Epidermal melanocyte (primary cell): ENCODE results near the gene LAG3.
"Not testable (repeated sequence)": the region's sequence is repeated elsewhere in the genome, so short reads cannot be mapped to it uniquely, and the experiment has no call there.

Experiments
- DNase-seq: peaks from one replicate; pipeline ENCODE4 v3.0.0; 2011; ENCODE audit warnings: low spot score; ENCODE audit not compliant: insufficient read length

LAG3 gene

DNA sequence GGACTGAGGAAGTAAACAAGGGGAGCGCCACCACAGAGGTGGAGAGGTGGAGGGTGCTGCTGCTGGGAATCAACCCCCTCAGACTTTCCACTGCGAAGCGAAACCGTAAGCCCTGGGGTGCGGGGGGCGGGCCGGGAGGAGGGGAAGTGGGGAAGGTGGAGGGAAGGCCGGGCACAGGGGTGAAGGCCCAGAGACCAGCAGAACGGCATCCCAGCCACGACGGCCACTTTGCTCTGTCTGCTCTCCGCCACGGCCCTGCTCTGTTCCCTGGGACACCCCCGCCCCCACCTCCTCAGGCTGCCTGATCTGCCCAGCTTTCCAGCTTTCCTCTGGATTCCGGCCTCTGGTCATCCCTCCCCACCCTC is at the start of gene LAG3:
Gene LAG3 (plus strand): TSS at position 190 of the 365 bp plus-strand sequence. CDS start 333 bp downstream, outside the sequence.
- DNase-seq = no peak

DNA sequence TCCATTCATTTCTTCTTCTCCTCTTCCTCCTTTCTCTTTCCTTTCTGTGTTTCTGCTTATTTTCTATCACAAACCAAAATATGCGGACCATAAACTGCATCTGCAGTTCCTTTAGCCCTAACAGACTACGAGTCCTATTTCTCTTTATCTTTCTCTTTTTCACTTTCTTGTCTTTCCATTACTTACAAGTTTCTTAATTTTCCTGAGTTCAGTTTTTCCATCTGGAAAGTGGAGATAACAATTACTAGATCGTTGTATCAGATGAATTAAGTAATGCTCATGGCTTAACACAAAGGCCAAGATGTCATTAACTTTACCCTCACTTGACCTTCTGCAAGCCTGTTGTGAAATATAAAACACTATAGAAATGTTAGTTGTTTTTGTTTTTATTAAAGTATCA is 49.5 kb upstream of the LAG3 start:
- DNase-seq = no peak

DNA sequence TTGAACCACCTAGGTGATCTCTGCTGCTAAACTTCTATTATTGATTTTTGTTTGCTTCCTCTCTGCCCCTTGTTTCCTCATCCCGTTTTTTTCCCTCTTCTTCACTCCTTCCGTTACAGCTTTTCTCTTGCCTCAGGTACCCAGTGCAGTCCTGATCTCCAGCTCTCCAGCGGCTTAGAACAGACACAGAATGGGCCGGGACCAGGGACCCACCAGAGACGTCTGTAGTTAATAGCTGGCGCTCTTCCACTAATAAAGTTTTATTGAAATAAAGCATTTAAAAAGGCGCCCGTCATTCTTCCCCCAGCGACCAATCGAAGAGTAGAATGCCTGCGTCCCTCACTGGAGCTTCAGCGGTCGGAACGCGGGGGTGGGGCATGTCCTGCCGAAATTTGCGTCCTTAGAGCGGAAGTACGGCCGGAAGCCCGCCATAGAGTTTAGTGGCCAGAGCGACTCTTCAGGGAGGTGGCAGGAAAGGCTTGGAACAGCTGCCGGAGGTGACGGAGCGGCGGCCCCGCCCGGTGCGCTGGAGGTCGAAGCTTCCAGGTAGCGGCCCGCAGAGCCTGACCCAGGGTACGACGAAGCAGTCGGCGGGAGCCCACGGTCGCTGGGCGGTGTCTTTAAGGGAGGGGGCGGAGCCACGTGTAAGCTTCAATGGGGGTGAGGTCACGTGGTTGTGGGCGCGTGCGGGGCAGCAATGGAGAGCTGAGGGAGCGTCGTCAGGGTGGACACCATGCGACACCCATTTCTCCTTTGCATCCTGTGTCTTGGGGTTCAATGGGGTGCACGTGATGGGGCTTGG is 48.5 kb upstream of the LAG3 start, which contains the start of gene COPS7A:
Gene COPS7A (plus strand): TSS at position 440 of the 802 bp plus-strand sequence. CDS start 611 bp downstream, outside the sequence.
- peak; percentile 96 for DNase-seq

DNA sequence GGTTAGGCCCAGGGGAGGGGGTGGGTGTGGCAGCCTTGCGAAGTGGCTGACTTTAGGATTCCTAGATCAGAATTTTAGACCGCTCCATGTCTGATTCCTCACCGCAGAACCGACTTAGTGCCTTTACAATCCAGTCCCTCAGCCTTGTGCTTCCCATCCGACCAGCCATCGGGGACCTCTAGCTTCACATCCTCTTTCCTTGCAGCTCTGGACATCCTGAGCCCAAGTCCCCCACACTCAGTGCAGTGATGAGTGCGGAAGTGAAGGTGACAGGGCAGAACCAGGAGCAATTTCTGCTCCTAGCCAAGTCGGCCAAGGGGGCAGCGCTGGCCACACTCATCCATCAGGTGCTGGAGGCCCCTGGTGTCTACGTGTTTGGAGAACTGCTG is 47.9 kb upstream of the LAG3 start:
- DNase-seq = no peak

DNA sequence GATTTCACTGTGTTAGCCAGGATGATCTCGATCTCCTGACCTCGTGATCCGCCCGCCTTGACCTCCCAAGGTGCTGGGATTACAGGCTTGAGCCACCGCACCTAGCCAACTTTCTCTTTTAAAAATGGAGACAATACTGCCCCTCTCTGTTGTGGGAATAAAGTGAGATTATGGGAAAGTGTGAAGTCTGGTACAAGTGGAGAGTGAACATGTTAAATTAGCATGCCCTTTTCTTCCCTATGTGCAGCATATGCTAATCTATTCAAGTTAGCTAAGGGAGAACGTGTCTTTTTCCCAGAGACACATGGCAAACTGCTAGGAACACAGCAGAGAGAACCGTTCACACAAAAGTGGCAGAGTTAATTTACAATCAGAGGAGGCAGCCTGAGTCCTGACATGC is 47.0 kb upstream of the LAG3 start:
- no peak for DNase-seq

DNA sequence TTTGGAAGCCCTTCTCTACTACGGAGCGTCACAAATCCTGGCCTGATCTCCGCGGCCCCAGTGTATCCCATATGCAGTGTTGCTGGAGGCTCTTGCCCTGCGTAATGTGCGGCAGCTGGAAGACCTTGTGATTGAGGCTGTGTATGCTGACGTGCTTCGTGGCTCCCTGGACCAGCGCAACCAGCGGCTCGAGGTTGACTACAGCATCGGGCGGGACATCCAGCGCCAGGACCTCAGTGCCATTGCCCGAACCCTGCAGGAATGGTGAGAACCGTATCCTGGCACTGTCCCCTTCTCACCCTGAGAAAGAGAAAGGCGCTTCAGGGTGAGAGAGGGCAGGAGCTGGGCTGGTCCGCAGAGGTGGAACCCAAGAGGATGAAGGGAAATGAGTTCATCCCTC is 43.1 kb upstream of the LAG3 start:
- DNase-seq = no peak

DNA sequence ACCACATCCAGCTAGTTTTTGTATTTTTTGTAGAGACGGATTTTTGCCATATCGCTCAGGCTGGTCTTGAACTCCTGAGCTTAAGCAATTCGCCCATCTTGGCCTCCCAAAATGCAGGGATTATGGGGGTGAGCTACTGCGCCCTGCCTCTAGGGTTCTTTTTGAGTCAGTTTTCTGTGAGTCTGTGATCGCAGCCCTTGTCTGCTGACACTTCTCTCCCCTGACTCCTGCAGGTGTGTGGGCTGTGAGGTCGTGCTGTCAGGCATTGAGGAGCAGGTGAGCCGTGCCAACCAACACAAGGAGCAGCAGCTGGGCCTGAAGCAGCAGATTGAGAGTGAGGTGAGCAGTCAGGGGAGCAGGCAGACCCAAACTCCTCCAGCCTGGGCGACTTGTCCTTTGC is 42.2 kb upstream of the LAG3 start:
- DNase-seq = no peak

DNA sequence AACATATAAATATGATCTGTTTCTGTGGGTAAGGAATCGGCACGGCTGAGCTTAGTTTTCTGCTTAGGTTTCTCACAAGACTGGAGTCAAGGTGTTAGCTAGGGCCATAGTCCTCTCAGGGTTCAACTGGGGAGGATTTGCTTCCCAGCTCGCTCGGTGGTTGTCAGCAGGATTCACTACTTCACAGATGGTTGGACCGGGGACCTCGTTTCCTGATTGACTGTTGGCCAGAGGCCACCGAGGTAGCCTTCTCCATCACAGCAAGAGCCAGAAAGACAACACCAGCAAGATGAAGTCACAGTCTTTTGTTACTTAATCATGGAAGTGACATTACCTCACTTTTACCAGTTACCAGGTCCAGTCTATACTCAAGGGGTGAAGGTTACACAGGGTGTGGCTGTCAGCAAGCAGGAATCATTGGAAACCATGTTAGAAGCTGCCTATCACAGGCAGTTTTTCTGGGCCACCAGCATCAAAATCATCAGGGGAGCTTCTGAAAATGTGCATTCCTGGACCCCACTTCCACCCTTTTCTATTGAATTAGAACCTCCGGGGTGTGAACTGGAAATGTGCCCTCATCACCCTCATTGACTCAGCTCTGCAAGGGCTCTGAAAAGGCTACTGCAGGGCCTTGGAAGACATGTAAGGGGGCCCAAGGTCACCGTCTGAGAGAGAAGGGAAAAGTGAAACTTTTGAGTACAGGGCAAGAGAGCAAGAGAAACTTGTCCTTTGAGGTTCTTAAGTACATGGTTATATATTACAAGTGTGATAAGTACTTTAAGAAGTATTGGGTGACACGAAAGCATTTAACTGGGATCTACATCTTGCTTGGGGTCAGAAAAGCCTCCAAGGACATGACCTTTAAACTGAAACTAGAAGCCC is 37.6 kb upstream of the LAG3 start:
- DNase-seq = no peak

DNA sequence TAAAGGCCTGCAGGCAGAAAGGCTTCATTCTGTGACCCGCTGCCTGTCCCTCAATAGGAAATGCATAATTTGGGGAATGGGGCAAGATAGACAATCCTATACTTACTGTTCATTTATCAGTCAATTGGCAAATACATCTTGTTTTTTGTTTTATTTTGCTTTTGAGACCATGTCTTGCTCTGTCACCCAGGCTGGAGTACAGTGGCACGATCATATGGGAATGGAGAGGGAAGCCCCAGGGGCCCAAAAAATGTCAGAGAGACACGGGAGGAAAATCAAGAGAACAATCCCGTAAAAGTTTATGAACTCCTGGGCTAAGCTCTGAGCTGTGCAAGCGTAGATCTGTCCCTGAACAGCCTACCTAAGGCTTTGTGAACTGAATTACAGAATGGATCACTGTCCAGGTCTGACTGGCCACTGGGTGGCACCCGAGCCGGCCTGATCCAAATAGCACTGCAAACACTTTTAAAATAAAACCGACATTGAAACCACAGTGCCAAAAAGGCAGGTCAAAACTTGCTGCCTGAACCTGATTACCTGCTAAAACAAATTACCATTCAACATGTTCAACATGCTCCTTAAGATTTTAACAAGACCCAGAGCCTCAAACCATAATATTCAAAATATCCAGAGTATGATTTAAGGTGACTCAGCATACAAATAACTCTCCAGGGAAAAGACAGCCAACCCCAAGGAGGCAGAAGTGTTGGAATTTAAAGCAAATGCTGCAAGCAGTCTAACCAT is 36.7 kb upstream of the LAG3 start:
- peak; percentile 78 for DNase-seq

DNA sequence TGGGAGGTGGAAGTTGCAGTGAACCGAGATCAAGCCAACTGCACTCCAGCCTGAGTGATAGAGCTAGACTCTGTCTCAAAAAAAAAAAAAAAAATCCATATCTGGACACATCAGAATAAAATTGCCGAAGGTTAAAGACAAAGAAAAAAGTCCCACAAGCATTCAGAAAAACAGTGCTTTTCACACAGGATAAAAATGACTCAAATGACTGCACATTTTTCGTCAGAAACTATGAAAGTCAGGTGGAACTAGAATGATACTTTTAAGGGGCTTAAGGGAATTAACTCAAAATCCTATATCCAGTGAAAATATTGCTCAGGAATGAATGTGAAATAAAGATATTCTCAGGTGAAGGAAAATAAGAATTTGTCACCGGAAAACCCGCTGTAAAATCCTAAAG is 35.6 kb upstream of the LAG3 start:
- DNase-seq = no peak

DNA sequence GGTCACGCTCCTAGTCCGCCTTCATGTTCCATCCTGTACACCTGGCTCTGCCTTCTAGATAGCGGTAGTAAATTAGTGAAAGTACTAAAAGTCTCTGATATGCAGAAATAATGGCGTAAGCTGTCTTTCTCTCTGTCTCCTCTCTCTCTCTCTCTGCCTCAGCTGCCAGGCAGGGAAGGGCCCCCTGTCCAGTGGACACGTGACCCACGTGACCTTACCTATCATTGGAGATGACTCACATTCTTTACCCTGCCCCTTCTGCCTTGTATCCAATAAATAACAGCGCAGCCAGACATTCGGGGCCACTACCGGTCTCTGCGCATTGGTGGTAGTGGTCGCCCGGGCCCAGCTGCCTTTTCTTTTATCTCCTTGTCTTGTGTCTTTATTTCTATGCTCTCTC is 30.2 kb upstream of the LAG3 start:
- not testable (repeated sequence) for DNase-seq

DNA sequence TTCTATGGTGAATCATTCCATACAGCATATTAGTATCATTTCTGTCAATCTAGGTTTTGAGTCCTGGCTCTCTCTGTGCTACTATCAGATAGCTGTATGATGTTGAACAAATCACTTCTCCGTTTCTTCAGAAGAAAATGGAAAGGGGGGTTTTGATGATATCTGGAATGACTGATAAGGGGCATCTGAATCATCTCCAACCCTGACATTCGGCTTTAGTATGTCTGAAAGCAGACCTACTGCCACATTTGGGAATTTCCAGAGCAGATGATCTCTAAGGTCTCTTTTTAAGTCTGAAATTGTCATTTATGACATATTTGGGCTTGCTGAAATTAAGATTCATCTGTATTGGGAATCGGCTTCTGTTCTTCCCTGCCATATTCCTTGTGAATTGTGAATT is 29.5 kb upstream of the LAG3 start:
- no peak for DNase-seq

DNA sequence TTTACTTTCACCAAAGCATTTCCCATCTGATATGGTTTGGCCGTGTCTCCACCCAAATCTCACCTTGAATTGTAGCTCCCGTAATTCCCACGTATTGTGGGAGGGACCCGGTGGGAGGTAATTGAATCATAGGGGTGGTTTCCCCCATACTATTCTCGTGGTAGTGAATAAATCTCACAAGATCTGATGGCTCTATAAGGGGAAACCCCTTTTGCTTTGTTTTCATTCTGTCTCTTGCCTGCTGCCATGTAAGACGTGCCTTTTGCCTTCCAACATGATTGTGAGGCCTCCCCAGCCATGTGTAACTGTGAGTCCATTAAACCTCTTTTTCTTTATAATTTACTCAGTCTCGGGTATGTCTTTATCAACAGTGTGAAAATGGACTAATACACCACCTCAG is 29.0 kb upstream of the LAG3 start:
- DNase-seq = not testable (repeated sequence)

DNA sequence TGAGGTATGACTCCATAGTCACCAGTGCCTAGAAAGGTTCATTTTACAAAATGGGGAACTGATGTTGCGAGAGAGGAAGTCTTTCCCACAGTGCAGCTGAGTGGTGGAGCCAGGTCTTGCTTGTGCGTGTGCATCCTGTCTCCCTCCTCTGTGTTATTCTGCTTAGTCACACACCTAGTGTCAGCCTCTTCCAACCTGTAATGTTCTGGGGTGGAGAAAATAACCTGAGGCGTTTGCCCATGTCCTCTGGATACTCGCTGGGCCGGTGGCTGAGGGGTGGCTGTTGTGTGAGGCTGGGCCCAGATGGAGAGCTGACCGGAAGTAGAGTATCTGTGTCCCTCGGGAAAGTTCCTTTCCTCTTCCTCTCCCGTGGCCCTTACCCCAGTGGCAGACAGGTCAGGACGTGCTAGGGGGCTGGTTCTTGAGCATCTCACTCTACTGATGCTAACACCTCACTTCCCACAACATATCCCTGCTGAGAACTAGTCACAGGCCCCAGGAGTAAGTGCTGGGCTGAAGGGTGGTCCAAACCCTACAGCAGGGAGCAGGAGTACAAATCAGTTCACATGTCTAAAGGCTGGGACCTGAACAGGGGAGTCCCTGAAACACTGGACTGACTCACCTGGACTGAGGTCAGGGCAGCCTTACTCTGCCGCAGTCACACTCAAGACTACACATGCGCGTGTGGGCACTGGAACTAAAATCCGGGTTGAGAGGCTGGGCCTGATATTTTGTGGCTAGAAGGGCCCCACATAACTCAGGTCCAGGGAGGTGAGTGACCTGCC is 26.4 kb upstream of the LAG3 start:
- no peak for DNase-seq

DNA sequence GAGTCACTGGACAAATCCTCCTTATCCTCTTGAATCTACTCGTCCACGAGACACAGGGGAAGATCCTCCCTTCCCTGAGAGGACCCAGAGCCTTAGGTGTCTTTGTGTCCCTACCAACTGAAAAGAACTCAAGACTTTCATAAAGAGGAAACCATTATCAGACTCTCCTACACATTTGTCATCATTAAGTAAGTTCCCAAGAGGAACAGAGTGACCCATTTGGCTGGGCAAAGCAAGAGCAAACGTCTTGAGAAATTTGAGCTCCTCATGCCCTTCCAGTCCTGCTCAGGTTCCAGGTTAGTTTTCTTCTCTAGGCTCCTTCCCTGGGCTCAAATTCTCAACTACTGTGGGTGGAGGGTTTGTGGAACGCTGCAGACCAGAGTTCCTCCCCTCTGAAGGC is 25.1 kb upstream of the LAG3 start:
- DNase-seq = no peak

DNA sequence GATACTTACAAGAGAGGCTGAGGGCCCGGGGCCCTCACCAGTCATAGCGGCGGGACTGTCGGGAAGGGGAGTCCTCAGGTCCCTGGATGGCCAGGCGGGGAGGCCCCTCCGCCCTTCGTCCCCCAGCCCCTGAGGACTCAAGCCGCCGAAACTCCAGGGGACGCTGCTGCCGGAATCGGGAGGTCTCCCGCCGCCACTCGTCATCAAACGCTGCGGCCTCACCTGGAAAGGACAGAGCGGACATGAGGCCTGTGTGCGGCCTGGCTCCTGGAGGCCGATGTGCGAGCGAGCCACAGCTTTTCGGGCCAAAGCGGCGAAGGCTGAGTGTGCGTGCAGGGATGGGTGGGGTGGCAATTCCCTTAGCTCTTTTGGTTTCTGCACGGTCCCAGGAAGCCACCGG is 23.6 kb upstream of the LAG3 start:
- DNase-seq = no peak

DNA sequence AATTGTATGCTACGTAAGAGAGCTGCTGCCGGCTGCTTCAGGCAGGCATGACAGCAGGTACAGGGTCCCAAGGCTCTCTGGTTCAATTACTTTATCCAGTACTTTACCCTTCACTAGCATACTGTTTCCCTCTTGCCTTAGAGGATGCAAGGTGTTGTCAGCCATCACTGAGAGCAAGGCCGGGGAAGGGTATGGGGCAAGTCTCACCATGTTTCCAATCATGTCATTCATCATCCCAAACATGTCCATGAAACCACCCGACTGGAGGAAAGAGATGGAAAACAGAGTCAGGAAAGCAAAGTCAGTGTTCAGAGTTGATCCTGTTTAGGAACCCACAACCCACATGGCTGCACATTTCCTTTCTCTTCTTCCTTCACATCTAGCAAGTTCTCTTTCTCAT is 21.8 kb upstream of the LAG3 start:
- no peak for DNase-seq

DNA sequence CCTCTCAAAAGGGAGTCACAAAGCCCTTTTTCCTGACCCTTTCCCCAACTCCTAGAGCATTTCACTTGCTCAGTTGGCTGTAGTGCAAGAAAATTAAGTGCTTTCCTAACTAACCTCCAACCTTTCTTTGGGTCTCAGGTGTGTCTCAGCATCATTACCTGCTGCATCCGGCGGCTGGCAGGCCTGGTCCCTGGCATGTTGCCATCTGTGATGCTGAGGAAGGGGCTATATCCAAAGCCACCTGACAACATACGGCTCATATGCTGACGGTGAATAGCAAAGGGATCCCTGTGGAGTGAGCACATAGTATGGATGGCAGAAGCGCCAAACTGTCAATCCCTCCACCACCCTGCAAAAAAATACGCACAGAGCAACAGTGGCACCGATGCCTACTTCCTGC is 20.6 kb upstream of the LAG3 start:
- no peak for DNase-seq

DNA sequence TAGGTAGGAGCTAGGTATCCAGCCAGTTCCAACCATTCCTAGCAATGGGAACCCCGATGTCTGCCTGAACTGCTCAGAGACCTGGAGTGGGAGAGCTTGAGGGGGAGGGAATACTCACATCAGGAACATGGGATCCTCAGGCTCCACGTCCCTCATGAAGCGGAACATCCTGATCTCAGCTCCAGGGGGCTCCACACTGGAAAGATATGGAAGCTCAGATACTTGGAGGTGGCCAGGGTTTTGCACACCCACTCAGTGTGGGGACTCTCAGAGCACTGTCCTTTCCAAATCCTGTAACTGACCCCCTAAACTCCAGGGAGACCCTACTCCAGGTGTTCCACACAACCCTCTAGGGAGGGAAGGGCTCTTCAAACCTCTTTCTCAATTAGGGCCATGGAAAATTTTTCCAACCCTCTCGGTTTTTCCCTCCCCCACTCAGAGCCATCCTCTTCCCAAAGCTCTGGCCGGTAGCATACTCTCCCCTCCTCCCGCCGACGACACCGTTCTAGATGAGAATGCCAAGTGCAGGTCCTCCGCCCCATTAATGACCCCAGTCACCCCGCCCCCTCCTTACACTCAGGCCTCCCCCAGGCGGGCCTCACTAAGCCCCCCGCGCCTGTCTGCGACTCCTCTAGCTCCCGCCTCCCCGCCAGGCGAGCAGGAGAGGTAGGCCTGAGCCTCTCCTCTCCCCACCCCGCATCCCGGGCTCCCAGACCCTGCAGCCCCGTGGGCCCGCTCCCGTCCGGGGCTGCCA is 20.0 kb upstream of the LAG3 start:
- DNase-seq = peak; percentile 60
